ENCODE data around the gene GSG1L.

Gene GSG1L

DNA sequence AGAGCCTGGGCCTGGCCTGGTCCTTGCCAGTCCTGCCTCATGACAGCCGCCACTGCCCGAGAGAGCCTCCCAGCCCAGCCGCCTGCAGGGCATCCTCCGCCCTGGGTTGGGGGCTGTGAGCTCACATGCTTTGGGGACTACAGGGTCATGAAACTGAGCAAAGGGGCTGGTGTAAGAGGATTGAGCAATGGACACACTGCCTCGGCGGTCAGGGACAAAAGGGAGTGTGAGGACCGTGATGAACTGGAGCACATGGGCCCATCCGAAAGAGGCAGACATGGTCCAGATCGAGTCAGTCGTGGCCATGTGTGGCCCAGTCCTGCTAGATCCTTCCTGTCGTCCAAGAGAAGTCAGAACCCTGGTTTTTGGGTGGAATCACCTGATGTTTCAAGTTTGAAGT lies 52.3 kb downstream of the GSG1L start:
- TF ChIP-seq, protein P1, sequence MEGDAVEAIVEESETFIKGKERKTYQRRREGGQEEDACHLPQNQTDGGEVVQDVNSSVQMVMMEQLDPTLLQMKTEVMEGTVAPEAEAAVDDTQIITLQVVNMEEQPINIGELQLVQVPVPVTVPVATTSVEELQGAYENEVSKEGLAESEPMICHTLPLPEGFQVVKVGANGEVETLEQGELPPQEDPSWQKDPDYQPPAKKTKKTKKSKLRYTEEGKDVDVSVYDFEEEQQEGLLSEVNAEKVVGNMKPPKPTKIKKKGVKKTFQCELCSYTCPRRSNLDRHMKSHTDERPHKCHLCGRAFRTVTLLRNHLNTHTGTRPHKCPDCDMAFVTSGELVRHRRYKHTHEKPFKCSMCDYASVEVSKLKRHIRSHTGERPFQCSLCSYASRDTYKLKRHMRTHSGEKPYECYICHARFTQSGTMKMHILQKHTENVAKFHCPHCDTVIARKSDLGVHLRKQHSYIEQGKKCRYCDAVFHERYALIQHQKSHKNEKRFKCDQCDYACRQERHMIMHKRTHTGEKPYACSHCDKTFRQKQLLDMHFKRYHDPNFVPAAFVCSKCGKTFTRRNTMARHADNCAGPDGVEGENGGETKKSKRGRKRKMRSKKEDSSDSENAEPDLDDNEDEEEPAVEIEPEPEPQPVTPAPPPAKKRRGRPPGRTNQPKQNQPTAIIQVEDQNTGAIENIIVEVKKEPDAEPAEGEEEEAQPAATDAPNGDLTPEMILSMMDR (conservative IDR thresholded peaks at IDR 0.05; ENCODE audit: low read depth, low read length): no peak
- no peak overlapping the region for H3K4me3 ChIP-seq (ENCODE audit: low read length)
- no peak for DNase-seq (ENCODE audit: low read depth)

DNA sequence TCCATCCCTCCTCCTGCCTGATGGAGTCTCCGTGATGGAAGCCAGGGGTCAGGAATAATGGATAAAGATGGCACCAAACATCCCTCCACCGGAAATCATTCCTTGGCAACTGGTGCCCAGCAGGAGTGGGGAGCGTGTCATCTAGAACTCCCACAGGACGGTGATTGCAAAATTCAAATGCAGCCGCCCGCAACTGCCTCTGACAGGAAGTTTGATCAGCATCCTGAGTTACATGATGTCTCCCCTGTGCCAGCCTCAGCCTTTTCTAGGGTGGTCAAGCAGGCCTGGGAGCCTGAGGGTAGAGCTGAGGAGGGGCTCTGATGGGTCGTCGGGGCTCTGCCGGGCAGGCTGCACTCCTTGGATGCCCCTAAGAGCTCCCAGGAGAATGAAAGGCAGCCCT lies 52.8 kb downstream of the GSG1L start:
- no peak overlapping the region for H3K4me3 ChIP-seq (ENCODE audit: low read length)
- TF ChIP-seq, protein P1 (conservative IDR thresholded peaks at IDR 0.05; ENCODE audit: low read depth, low read length): no peak
- DNase-seq (ENCODE audit: low read depth): no peak

DNA sequence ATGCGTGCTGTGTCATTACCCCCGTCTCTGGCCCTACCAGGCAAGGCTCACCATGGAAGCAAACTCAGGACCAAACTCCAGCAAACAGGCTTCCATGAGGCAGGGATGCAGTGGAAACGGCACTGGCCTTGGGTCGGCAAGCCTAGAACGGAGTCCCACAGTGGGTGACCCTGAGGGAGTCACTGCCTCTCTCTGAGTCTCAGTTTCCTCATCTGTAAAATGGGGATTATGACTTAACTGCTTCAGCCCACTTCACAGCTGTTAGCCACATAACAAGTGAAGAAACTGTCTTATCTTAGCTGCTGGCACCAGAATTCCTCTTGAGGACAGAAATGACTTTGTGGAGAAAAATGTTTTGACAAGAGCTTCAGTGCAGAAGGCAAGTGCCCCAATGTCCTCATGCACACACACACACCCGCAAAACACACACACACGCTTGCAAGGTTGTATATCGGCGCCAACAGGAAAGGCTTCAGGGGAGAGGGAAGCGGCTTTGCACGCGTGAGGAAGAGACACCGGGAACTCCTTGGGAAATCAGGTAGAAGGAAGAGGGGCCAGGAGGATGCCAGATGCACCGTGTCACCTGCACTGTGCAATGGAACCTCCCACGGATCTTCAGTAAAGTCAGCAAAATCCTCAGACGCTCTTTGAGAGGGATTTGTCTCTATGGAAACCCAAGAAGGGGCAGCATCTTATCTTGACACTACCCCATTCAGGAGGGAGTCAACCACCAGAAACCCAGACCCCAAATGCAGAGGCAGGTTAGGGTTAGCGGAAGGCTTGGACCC lies 53.7 kb downstream of the GSG1L start:
- DNase-seq (ENCODE audit: low read depth): no peak
- TF ChIP-seq, protein P1 (conservative IDR thresholded peaks at IDR 0.05; ENCODE audit: low read depth, low read length): no peak
- no peak overlapping the region for H3K4me3 ChIP-seq (ENCODE audit: low read length)

DNA sequence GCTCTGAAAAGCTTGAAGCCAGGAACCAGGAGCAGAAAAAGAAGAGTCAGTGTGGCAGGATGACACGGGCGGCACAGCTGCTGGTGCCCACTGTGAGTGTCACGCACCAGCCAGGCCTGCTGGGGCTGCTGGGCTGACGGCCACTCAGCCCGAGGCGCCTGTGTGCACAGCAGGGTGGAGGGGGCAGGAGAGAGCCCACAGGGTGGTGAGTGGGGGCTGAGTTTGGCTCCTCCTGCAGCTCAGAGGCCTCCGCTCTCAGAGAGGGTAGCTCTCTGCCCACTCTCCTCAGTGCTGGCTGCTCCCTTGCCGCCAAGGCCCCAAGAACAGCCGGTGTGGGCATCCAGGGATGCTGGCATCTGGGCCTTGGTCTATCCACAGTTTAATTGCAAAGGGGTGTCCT lies 59.6 kb downstream of the GSG1L start:
- TF ChIP-seq, protein P1 (conservative IDR thresholded peaks at IDR 0.05; ENCODE audit: low read depth, low read length): no peak
- H3K4me3 ChIP-seq (ENCODE audit: low read length): no peak overlapping the region
- no peak for DNase-seq (ENCODE audit: low read depth)

DNA sequence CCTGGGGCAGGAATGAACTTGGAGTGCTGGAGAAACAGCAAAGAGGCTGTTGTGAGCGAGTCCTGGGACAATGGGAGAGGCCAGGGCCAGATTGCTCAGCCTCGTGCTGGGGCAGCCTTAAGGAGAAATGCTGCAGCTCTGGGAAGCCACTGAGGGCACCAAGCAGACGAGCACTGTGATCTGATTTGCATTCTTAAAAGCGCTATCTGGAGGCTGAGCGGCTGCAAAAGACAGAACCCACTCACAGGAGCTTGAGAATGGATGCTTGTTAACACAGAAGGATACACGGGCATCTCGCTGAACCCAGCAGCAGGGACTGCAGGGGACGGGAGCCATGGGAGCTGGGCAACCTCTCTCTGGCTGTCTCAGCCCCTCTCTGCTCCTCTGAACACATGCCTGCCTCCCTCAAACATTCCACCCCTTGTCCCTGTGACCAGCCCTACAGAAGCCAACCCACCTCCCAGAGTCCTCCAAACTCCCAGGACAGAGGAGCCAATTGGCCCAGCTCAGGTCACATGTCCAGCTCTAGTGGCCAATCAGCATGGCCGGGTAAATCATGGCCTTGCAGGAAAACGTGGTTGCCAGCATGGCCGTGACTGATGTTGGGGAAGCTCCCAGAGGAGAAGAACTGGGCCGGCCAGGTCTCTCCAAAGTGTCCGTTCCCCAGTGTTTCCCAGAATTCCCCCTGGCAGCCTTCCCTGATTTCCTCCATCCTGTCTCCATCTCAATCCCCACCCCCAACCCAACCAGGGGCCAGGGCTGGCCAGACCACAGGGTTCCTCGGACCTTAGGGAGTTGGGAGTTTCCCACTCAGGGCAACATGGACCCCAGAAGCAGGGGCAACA lies 60.3 kb downstream of the GSG1L start:
- TF ChIP-seq, protein P1 (conservative IDR thresholded peaks at IDR 0.05; ENCODE audit: low read depth, low read length): no peak
- no peak for DNase-seq (ENCODE audit: low read depth)

DNA sequence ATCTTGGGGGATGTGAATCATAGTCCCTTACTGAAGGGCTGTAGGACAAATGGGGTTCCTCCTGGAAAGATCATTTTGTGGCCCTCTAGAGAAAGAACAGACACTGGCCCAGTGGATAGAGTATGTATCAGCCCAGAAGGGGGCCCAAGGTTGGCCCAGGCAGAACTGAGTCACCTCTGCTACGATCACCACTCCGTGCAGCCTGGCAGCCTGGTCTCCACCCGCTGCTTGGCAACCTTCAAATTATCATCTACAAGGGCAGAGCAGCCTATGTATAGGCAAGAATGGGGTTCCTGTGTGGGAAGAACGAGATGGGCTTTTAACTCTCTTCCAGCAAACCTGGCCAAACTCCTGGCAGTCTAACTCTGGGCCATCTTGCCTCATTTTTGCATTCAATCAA lies 61.9 kb downstream of the GSG1L start:
- no peak overlapping the region for H3K4me3 ChIP-seq (ENCODE audit: low read length)
- no peak for DNase-seq (ENCODE audit: low read depth)
- TF ChIP-seq, protein P1 (conservative IDR thresholded peaks at IDR 0.05; ENCODE audit: low read depth, low read length): no peak

More for the DNA sequence above, 60.3 kb downstream of the GSG1L start:
- H3K4me3 ChIP-seq (ENCODE audit: low read length): no peak overlapping the region

All from retinal pigment epithelial cell (primary cell).